IPS-NIHi11 (cell line): ENCODE data around the gene CYS1.

Experiments used
- DNase-seq: peaks from one replicate; pipeline ENCODE4 v3.0.0; 2012; ENCODE audit warnings: mixed read lengths, low spot score

CYS1 gene

GRCh38 chr2:10047616-10048500 is 32.4 kb downstream of the CYS1 start:
- no peak for DNase-seq

DNA sequence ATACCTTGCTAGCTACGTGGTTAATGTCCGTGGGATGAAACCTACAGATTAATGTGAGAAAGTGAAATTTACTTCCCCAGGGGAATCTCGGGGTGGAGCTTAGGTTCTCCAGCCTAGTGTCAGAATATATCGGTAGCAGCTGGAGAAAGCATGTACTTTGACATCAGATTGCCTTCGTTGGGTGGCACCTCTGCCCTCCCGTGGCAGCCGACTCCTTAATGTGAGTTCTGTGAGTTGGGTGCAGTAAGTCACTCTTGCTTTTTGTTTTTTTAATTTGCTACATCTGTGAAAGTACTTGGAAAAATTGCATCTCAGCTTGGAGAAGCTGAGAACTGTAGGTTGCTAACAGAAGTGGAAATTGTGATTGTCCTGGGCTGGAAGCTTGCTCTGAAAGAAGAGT is 33.3 kb downstream of the CYS1 start:
- no peak for DNase-seq

DNA sequence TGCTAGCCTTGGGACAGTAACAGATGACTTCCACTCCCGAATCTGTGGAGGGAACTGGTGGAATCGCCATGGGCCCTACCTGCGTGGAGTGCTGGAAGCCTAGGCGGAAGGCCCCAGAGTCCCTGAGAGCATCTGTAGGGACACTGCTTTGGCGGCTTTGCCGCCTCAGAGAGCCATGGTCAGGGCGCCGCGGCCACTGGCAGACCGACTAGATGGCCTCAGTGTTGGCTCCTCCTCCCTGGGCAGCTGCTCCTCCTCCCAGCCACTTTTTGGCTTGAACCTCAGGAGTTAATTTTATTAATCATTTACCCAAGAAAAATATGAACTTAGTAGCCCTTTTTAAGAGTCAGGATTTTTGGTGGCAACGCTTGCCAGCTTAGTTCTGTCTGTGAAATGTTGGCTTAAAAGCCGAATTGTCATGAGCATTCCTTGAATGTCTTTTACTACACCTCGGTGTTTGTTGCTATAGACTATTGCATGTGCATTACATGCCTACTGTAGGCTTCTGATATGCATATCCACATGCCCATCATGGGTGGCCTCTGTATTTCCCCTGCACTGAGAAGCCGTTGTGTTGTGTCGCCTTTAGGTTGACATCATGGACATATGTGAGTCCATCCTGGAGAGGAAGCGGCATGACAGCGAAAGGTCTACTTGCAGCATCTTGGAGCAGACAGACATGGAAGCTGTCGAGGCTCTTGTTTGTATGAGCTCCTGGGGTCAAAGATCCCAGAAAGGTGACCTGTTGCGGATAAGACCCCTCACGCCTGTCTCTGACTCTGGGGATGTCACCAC is 34.5 kb downstream of the CYS1 start:
- no peak for DNase-seq

DNA sequence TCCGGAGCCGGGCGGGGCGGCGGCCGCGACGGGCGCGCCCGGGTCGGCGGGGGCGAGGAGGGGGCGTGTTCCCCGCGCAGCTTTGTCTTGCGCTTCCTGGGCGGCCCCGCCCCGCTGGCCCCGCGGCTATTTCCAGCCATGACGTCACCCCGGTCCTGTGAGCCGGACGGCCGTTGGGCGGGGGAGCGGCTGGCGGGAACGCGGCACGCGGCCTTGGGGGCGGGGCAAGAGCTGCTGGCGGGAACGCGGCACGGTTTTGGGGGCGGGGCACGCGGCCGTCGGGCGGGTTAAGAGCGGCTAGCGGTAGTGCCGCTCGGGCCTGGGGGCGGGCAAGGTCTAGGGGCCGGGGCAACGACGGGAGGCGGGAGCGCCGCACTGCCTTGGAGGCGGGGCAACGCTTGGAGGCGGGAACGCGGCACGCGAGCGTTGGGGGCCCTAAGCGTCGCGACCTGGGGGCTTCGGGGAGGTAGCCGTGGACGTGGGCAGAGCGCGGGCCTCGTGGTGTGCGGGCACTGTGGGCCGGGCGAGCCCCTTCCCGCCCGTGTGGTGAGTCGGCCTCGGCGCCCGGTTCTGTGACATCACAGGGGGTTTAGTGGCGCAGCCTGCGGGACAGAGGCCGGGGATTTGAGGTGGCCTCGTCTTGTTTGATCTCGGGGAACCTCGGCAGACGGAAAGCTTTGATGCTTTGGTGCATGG is 36.2 kb downstream of the CYS1 start:
- peak; percentile 92 for DNase-seq

DNA sequence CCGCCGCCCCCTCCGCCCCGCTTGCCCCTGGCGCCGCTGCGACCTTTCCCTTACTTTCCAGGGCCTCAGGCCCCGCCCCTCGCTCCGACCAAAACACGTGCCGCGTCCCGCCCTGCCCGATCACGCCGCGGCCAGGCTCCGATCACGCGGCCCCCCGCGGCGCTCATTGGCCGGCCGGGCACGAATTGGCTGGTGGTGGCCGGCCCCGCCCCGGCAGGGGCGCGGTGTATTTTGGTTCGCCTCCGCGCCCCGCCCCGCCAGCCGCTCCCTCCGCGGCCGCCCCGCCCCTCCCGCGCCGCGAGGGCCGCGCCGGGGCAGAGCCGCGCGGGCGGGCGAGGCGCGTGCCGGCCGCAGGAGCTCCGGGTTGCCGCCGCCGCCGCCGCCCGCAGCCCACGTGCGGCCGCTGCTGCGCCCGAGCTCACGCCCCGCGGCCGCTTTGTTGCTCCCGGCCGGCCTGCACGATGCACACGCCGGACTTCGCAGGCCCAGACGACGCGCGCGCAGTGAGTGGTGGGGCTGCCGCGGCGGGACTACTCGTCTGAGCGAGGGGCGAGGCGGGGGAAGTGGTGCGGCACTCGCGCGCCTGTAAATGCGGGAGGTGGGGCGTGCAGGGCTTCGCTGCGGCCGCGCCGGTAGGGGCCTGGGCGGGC is 36.8 kb downstream of the CYS1 start, which contains the start of gene KLF11:
Gene KLF11 (plus strand): TSS at position 295 of the 650 bp plus-strand sequence. CDS start 167 bp downstream, at position 462.
- DNase-seq: peak; percentile 94

GRCh38 chr2:10042301-10043161 is 37.7 kb downstream of the CYS1 start:
- DNase-seq: peak; percentile 70

DNA sequence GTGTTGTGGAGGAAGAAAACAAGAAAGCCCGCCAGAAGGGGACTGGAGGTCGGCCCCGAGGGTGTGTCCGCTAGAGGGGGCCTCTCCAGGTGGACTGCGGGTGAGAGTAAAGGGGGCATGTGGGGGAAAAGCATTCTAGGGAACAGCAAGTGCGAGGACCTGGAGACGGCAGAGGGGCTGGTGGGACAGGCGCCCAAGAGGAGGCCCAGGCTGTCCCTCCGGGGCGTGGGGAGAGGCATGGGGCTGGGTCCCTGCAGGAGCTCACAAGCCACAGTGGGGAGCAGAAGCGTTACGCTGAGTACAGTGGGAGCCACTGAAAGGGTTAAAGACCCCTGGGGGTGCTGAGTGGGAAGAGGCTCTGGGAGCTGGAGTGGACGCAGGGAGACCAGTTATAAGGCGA is 38.5 kb downstream of the CYS1 start:
- DNase-seq: no peak

DNA sequence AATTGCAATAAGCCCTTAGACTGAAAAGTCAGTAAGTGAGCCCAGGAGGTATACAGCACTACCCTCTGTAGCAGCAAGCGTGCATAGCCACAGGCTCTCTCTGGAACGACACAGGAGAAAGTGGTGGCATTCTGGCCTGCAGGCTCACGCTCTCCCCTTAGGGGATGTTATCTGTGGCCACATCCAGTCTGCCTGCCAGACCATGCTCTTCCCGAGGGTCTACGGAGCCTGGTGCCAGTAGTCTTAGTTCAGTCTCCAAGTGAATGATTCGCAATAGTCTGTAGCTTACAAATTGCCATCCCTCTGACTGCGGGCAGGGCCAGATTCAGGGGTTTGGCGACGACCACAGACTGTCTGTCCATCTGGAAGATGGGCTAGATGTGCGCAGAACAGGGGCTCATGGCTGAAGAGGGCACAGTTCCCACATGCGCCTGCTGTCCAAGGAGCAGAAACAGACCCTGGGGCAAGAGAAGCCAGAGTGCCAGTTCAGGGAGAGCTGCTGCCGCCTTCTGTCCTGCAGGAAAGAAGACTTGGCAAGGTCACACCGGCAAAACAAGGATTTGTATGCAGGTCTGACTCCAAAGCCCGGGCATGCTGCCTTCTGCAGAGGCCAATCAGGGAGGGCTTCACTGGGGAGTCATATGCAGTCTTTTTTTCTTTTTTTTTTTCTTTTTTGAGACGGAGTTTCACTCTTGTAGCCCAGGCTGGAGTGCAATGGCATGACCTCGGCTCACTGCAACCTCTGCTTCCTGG is 40.4 kb downstream of the CYS1 start:
- no peak for DNase-seq

GRCh38 chr2:10038716-10039115 is 41.5 kb downstream of the CYS1 start:
- no peak for DNase-seq

DNA sequence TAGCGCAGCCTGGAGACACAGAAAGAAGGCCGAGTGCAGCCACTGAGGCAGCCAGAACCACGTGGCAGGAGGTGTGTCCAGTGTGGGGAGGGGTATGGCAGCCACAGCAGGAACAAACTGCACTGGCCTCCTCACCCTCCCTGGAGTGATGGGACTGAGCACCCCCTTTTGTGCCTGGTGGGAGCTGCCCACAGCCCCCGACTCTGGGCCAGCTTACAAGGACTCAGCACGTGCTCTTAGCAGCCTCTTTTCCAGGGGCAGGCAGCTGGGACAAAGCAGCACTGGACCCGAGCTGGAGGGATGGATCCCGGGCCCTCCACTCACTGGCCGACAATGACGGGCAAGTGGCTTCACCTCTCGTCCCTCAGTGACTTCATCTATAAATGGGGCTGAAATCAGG is 42.1 kb downstream of the CYS1 start:
- no peak for DNase-seq

DNA sequence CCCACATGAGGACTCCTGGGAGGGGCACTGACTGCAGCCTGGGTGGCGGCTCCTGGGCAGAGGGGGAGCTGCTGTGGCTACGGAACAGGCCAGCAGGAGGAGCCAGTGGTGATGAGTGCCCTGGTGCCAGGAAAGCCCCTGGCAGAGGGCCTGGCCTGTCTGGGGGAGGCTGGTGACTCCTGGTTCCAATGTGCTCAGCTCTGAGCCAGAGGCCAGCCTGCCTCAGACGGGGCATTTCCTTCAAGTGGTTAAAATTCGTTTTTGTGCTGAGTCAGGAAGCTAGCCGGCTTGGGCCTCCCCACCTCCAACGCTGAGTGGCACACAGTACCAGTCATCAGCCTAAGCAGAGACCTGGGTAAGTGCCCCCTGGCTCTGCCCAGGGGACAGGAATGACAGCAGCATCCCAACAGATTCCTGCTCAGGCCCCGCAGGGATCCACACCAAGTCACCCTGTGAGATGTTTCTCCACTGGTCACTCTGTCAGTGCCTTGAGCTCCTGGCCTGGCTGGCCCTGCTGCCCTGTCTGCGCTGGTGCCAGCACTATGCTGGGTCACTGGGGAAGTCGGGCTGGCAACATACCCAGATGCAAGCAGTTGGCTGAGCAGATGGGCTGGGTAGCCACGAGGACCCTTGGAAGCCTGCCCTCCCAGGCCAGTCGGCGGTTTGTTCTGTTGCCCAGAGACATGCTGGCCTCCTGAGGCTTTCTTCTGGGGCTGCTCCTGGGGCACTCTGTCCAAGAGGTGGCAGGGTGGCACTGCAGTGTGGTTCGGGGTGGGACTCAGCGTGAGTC is 43.9 kb downstream of the CYS1 start:
- peak; percentile 63 for DNase-seq

- DNase-seq: no peak
These were observed 44.6 kb downstream of the CYS1 start for GRCh38 chr2:10035633-10036032.

- no peak for DNase-seq
These were observed 45.2 kb downstream of the CYS1 start for GRCh38 chr2:10035053-10035422.

DNA sequence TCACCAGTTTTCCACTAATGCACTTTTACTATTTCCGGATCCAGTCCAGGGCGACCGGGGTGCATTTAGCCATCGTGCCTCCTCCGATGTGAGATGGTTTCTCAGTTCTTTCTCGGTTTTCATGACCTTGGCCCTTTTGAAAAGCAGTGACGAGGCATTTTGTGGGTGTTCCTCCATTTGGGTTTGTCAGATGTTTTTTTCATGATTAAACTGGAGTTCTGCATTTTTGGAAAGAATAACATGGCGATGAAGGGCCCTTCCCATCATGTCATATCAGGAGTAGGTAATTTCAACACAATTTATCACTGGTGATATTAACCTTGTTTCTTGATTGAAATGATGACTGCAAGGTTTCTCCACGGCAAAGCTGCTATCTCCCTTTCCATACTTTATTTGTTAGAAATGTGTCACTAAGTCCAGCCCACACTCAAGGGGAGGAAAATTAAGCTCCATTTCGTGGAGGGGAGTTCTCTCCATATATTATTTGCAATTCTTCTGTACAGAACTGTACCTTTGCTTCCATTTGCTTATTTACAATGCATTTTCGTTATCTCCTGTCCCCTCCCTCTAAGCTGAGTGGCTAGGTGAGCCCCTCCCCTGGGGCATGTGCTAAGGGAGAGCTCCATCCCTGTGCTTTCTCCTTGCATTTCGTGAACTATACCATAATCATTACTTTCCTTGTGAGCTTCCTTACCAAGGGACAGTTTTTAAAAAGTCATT is 45.7 kb downstream of the CYS1 start:
- DNase-seq: no peak

GRCh38 chr2:10033251-10034006 is 46.8 kb downstream of the CYS1 start:
- no peak for DNase-seq

DNA sequence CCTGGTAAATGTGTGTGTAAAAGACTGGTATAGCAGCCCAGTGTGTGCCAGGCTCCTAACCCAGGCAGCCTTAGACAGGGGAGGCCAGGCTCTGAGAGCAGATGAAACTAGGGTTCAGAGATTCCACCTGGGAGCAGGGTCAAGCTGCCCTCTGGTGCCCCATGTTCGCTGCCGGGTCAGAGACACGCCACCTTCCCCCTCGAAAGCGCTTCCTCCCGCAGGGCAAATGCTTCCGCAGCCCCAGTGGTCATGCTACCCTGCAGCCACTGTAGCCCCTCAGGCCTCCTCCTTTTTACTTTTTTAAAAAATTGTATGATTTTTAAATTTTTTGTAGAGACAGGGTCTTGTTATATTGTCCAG is 47.5 kb downstream of the CYS1 start:
- DNase-seq: no peak

GRCh38 chr2:10031886-10032745 is 48.1 kb downstream of the CYS1 start:
- DNase-seq: no peak
